ENCODE measurements around the gene URB2.
A peak's percentile ranks its signal among the peaks of the same experiment; 100 is the strongest.

URB2 gene

DNA sequence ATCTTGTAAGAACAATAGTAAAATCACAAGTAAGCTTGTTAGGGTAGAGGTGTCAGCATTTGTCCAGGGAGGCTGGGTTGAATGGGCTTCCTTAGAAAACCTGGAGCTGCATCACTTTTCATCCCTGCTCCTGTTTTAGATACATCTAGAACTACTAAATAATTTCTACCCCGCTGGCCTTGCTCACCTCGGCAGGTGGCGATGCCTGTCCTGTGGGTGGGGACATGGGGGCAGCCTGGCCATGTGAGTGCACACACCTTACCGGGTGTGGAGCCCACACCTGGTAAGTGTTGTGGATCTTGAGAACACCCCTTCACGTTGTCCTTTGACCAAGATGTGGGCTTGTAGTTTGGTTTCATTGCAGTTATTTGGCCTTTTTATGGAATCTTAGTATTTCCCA lies 29.7 kb downstream of the URB2 start:
- Histone ChIP-seq H3K4me3 (ENCODE audit: low read depth, low read length) (no peak overlapping the region), H3K27me3 (no peaks in the 10 kb centered on the region), H3K9me3 (no peaks in the 10 kb centered on the region), H3K4me1 (peaks cover 9% of the 10 kb centered on the region; the same call in 1 of the 2 replicates), H3K36me3 (peaks cover 76% of the 10 kb centered on the region)
- TF ChIP-seq CTCF (IDR thresholded peaks at IDR 0.05; ENCODE audit: low read depth, low read length): no peak
- no peak for DNase-seq

DNA sequence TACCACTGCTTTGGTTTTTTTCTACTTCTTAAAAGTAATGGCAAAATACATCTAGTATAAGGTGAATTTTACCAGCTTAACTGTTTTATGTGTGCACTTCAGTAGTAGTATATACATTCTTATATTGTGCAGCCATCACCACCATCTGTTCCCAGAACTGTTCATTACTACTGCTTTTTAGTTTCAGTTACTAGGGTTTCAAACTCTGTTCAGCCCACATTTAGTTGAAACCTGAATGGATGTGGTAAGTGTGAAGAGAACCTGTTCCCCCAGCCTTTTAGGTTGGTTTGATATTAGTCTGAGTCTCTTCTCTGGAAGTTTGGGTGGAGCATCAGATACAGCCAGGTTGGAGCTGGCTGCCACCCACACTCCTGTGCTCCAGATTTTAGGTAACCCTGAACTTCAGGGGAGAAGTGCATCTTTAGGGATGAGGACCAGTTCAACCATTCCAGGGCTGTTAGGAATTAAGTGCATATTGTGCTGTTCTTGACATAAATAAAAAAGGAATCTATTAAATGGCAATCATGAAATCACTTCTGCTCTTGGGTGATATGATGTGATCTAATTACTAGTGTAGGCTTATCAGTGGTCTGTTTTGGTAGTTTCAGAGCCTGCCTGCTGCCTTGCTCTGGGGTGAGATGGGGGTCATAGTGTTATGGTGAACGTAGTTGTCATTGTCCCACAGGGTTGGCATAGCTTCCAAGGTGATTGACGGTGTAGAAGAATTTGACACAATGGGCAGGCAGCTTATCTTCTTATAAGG lies 32.1 kb downstream of the URB2 start:
- Histone ChIP-seq H3K4me3 (ENCODE audit: low read depth, low read length) (no peak overlapping the region), H3K27me3 (no peaks in the 10 kb centered on the region), H3K9me3 (no peaks in the 10 kb centered on the region; the same call in 1 of the 2 replicates), H3K4me1 (peaks cover 9% of the 10 kb centered on the region; the same call in 1 of the 2 replicates), H3K36me3 (peaks cover 74% of the 10 kb centered on the region)
- no peak for DNase-seq
- TF ChIP-seq CTCF (IDR thresholded peaks at IDR 0.05; ENCODE audit: low read depth, low read length): no peak

GRCh38 chr1:229661022-229661877 lies 35.2 kb downstream of the URB2 start:
- H3K9me3 ChIP-seq: no peaks in the 10 kb centered on the region; the same call in 1 of the 2 replicates
- TF ChIP-seq CTCF (IDR thresholded peaks at IDR 0.05; ENCODE audit: low read depth, low read length): peak; percentile 97
- no peaks in the 10 kb centered on the region for H3K27me3 ChIP-seq
- no peak overlapping the region for H3K4me3 ChIP-seq (ENCODE audit: low read depth, low read length)
- peak; percentile 84 for DNase-seq
- H3K36me3 ChIP-seq: peaks cover 62% of the 10 kb centered on the region
- peaks cover 19% of the 10 kb centered on the region for H3K4me1 ChIP-seq

DNA sequence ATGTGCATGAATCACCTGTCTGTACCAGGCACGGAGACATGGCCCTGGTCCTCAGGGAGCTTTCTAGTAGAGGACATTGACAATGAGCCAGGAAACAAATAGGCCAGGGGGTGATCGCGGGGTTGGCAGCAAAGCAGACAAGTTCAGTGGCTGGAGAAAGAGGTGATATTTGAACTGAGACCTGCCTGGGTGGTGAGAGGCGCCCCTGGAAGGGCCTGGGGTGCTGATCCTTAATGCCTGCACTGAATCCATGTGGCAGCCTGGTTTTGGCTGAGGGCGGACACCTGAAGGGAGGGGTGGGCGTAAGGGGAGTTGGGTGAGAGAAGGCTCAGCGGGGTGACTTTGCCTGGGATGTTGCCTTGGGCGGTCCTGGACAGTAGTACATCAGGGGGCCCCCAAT lies 35.9 kb downstream of the URB2 start:
- no peak for DNase-seq
- Histone ChIP-seq H3K4me3 (ENCODE audit: low read depth, low read length) (no peak overlapping the region), H3K27me3 (no peaks in the 10 kb centered on the region), H3K9me3 (no peaks in the 10 kb centered on the region; the same call in 1 of the 2 replicates), H3K4me1 (peaks cover 19% of the 10 kb centered on the region), H3K36me3 (peaks cover 59% of the 10 kb centered on the region)
- TF ChIP-seq CTCF (IDR thresholded peaks at IDR 0.05; ENCODE audit: low read depth, low read length): no peak

- no peaks in the 10 kb centered on the region for H3K27me3 ChIP-seq
- peaks cover 12% of the 10 kb centered on the region for H3K4me1 ChIP-seq
- TF ChIP-seq CTCF (IDR thresholded peaks at IDR 0.05; ENCODE audit: low read depth, low read length): no peak
- H3K9me3 ChIP-seq: no peaks in the 10 kb centered on the region; the same call in 1 of the 2 replicates
- H3K36me3 ChIP-seq: peaks cover 50% of the 10 kb centered on the region
- peak; percentile 67 for DNase-seq
- no peak overlapping the region for H3K4me3 ChIP-seq (ENCODE audit: low read depth, low read length)
Observed at GRCh38 chr1:229664133-229664689, 38.2 kb downstream of the URB2 start.

All from BE2C (cell line).